Fibroblast of villous mesenchyme (primary cell): ENCODE data around the gene SLC46A3. TPM values are rescaled to one million over a fixed set of nuclear protein-coding genes. Genes with fewer than 3 reads are reported as not detected.
A peak's percentile ranks its signal among the peaks of the same experiment; 100 is the strongest.

Source experiments
- DNase-seq: peaks from one replicate; pipeline ENCODE4 v3.0.0-alpha.2; 2010; ENCODE audit warnings: low read depth
- H3K4me3 ChIP-seq: 2 replicates; pipeline ENCODE4 v1.5.1; 2011; ENCODE audit warnings: low read depth, mild to moderate bottlenecking, low read length
- total RNA-seq: library from RNA; depleted of rRNA; stranded (reverse); fragments of >200 nt; gene quantifications from 2 replicates; pipeline ENCODE4 v1.2.3, GENCODE V29; 2012
- TF ChIP-seq, protein P1 (sequence below): IDR thresholded peaks from 2 replicates; pipeline ENCODE4 v1.5.1; 2012; ENCODE audit warnings: low read depth, mild to moderate bottlenecking, low read length; ENCODE audit not compliant: insufficient read depth

Gene SLC46A3
- total RNA-seq, 1 donor, result 4.7 TPM

DNA sequence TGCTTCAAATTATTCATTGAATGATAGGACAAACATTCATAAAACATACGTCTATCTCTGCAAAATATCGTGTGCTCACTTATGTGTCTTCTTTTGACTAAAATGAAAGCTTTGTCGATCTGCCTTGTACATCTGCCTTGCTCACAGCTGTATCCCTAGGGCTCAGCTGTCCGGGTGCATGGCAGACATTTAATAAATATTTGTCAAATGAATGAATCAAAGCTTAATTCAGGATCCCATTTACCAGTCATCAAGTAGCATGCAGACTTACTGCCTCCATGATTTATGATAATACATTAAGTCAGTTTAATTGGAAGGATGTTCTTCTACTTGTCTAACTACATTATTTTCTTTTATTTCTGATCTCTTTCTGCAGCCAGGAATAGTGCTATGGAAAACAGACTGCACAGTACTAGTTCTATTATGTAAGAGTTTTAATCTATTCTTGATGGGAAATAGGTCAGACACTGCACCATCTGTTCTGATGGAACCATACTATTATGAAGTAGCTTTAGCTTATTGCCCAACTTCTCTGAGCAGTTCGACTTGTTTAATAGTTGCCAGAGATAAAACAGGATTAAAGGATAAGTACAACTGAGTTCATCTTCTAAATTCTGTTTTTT, 13.2 kb downstream of the SLC46A3 start:
- TF ChIP-seq, protein P1, sequence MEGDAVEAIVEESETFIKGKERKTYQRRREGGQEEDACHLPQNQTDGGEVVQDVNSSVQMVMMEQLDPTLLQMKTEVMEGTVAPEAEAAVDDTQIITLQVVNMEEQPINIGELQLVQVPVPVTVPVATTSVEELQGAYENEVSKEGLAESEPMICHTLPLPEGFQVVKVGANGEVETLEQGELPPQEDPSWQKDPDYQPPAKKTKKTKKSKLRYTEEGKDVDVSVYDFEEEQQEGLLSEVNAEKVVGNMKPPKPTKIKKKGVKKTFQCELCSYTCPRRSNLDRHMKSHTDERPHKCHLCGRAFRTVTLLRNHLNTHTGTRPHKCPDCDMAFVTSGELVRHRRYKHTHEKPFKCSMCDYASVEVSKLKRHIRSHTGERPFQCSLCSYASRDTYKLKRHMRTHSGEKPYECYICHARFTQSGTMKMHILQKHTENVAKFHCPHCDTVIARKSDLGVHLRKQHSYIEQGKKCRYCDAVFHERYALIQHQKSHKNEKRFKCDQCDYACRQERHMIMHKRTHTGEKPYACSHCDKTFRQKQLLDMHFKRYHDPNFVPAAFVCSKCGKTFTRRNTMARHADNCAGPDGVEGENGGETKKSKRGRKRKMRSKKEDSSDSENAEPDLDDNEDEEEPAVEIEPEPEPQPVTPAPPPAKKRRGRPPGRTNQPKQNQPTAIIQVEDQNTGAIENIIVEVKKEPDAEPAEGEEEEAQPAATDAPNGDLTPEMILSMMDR, result no peak
- peak; percentile 97 for DNase-seq
- no peak overlapping the region for H3K4me3 ChIP-seq

DNA sequence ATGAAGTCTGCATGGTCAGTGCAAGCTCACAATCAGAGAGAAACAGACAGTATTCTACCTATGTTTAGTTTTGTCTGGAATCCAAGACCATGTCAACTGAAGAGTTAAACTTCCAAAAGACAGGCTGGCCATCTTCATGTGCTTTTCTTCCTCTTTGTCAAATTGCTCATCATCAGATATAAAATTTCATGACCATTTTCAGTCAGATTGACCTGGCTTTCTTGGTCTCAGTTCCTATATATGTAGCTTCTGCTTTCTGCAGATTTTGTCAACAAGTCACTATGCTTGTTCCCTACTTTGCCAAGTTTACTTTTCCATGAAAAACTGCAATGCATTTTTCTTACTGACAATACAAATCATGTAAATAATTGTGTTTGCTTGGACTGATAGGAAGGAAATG, 13.9 kb downstream of the SLC46A3 start:
- TF ChIP-seq, protein P1, result no peak
- no peak for DNase-seq
- no peak overlapping the region for H3K4me3 ChIP-seq

DNA sequence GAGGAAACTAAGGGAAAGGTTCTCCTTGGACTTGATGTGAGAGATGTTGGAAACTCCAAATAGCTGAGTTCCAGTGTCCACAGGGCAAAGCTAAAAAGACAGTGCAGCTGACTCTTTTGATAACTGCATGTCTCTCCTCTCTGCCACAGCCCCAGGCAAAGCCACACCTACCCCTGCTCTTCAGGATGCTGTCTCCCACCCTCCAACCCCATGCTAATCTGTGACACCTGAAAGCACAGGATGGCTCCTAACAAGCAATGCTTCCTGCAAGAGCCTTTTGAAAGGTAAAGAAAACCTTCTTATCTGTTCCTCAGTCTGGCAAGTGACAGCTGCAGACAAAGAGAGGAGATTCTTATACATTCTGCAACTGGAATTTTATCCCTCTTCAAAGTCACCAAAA, 14.5 kb downstream of the SLC46A3 start:
- DNase-seq, result no peak
- no peak overlapping the region for H3K4me3 ChIP-seq
- TF ChIP-seq, protein P1, result no peak

DNA sequence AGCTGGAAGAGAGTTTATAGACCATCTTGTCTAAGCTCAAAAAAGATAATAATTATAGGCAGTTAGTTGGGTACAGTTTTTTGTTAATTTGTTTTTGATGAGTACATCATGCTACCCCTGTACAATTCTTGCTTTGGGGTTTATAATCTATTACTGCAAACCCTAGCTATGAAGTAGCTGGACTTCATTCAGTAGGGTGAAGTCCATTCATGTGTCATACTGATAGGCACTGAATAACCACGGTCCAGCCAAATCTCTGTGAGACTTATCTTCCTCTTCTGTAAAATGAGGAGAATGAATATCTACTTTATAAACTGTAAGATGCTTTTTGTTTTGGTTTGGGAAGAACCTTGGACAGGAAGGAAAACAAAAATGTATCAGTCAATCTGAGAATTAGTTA, 19.5 kb downstream of the SLC46A3 start:
- TF ChIP-seq, protein P1, result no peak
- DNase-seq, result no peak
- no peak overlapping the region for H3K4me3 ChIP-seq

DNA sequence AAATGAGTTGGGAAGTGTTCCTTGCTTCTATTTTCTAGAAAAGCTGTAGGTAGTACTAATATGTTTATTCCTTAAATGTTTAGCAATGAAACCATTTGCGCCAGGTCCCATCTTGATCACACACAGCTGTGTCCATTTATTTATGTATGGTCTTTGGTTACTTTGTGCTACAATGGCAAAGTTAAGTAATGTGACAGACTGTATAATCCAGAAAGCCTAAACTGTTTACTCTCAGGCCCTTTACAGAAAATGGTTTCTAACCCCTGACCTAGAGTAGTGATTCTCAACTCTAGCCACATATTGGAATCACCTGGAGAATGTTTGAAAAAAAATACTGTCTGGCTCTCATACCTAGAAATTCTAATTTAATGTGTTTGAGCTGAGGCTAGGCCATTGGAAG, 21.3 kb downstream of the SLC46A3 start:
- H3K4me3 ChIP-seq, result no peak overlapping the region
- peak; percentile 61 for DNase-seq
- TF ChIP-seq, protein P1, result no peak

DNA sequence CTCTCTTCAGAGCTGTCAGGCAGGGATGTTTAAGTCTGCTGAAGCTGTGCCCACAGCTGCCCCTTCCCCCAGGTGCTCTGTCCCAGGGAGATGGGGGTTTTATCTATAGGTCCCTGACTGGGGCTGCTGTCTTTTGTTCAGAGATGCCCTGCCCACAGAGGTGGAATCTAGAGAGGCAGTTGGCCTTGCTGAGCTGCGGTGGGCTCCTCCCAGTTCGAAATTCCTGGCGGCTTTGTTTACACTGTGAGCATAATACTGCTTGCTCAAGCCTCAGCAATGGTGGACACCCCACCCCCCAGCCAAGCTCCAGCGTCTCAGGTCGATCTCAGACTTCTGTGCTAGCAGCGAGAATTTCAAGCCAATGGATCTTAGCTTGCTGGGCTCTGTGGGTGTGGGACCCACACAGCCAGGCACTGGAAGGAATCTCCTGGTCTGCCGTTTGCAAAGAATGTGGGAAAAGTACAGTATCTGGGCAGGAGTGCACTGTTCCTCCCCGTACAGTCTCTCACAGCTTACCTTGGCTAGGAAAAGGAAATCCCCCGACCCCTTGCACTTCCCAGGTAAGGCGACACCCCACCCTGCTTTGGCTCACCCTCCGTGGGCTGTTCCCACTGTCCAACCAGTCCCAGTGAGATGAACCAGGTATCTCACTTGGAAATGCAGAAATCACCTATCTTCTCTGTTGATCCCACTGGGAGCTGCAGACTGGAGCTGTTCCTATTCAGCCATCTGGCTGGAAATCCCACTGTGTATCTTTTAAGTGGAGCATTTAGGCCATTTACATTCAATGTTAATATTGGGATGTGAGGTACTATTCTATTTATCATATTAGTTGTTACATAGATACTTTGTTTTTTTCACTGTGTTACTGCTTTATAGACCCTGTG, 24.9 kb downstream of the SLC46A3 start:
- H3K4me3 ChIP-seq, result peak overlapping the region; percentile 49
- peak; percentile 83 for DNase-seq

DNA sequence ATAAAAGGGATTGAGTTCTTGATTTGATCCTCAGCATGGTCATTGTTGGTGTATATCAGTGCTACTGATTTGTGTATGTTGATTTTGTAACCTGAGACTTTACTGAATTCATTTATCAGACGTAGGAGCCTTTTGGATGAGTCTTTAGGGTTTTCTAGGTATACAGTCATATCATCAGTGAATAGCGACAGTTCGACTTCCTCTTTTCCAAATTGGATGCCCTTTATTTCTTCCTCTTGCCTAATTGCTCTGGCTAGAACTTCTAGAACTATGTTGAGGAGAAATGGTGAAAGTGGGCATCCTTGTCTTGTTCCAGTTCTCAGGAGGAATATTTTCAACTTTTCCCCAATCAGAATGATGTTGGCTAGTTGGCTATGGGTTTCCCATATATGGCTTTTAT, 32.9 kb downstream of the SLC46A3 start:
- TF ChIP-seq, protein P1, result no peak
- no peak for DNase-seq
- no peak overlapping the region for H3K4me3 ChIP-seq
